CD1c-positive myeloid dendritic cell (primary cell): ENCODE data around the gene NCAPH2.

ENCODE experiments used
- DNase-seq: peaks from one replicate; pipeline ENCODE4 v3.0.0-alpha.2; 2016; ENCODE audit errors: extremely low spot score

Gene NCAPH2

DNA sequence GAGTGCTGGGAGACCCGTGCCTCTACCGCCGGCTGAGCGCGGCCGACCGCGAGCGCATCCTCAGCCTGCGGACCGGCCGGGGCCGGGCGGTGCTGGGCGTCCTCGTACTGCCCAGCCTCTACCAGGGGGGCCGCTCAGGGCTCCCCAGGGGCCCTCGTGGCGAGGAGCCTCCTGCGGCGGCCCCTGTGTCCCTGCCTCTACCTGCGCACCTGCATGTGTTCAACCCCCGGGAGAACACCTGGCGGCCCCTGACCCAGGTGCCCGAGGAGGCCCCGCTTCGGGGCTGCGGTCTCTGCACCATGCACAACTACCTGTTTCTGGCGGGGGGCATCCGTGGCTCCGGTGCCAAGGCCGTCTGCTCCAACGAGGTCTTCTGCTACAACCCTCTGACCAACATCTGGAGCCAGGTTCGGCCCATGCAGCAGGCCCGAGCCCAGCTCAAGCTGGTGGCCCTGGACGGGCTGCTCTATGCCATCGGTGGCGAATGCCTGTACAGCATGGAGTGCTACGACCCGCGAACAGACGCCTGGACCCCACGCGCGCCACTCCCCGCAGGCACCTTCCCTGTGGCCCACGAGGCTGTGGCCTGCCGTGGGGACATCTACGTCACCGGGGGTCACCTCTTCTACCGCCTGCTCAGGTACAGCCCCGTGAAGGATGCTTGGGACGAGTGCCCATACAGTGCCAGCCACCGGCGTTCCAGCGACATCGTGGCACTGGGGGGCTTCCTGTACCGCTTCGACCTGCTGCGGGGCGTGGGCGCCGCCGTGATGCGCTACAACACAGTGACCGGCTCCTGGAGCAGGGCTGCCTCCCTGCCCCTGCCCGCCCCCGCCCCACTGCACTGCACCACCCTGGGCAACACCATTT, 41.1 kb downstream of the NCAPH2 start:
- DNase-seq: no peak

DNA sequence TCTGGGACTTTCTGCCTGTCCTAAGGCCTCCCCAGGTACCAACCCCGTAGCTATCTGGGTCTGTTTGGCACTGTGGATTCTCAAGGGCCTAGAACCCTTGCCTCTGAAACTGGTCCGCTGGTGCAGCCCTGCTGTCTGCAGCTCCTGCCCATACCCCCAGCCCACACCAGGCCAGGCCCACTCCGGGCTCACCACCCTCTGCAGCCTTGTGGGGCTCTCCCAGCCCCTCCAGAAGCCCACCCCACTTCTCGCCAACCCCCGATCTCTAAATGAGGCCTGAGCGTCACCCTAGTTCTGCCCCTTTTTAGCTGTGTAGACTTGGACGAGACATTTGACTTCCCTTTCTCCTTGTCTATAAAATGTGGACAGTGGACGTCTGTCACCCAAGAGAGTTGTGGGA, 42.4 kb downstream of the NCAPH2 start:
- no peak for DNase-seq

DNA sequence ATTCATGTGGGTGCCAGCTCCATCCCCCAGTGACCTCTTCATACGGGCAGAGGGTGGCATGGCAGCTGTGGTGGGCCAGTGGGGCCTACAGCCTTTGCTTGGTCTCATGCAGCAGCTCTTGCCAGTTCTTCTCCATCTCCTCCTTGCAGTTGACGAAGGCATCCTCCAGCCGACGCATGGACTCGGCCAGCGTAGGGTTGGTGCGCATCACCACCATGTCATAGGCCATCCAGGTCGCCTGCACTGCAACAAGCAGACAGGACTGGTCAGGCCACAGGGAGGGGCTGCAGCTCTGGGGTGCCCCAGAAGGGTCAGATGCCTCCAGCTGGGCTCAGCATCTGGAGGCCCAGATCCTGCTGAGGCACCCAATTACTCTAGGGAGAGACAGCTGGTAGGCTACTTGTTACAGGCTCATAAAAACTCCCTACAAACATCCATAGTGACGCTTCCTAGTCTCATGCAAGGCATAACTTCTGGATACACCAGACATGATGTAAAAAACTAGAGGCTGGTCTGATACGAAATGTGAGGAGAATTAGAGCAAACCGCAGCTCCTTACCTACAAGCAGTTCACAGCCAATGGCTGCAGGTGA, 43.2 kb downstream of the NCAPH2 start:
- no peak for DNase-seq

DNA sequence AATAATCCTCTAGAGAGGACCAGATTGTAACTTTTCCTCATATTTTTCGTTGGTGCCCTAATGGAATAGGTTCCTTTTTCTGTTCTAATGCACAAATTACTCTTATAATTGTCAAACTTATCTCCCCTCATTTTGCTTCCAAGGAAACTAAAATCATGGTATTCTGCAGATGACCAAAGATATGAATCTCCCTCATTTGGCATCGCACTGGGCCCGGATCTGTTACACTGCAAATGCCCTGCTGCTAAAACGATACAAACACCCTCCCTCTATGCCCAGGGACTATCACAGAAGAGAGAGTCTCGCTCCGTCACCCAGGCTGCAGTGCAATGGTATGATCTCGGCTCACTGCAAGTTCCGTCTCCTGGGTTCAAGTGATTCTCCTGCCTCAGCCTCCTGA, 45.3 kb downstream of the NCAPH2 start:
- no peak for DNase-seq

DNA sequence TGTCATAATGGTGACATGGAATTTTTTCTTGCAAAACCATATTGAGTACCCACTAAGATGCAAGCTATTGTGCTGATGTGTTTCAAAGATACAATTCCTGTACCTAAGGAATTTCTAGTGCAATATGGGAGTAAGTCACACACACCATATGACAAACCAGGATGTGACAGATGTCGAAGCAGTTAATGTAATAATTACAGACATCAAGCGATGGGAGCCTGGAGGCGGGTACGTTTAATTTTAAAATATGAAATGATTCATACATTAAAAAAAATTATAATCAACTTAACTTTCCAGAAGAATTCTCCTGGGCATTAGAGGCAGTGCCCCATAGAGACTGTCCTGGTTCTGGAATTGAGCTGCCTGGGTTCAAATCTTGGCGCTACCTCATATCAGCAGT, 48.7 kb downstream of the NCAPH2 start:
- no peak for DNase-seq

DNA sequence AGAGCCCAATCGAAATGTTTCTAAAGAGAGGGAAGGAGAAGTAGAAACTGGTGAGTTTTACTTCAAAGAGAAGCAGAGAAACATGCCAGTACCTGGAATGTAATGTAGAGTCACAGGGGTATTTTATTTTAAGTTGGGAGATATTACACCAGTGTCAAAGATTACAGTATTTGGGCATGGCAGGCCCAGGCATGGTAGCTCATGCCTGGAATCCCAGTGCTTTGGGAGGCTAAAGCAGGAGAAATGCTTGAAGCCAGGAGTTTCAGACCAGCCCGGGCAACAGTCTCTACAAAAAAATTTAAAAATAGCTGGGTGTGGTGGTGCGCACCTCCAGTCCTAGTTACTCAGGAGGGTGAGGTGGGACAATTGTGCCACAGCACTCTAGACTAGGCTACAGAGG, 52.0 kb downstream of the NCAPH2 start:
- DNase-seq: no peak

DNA sequence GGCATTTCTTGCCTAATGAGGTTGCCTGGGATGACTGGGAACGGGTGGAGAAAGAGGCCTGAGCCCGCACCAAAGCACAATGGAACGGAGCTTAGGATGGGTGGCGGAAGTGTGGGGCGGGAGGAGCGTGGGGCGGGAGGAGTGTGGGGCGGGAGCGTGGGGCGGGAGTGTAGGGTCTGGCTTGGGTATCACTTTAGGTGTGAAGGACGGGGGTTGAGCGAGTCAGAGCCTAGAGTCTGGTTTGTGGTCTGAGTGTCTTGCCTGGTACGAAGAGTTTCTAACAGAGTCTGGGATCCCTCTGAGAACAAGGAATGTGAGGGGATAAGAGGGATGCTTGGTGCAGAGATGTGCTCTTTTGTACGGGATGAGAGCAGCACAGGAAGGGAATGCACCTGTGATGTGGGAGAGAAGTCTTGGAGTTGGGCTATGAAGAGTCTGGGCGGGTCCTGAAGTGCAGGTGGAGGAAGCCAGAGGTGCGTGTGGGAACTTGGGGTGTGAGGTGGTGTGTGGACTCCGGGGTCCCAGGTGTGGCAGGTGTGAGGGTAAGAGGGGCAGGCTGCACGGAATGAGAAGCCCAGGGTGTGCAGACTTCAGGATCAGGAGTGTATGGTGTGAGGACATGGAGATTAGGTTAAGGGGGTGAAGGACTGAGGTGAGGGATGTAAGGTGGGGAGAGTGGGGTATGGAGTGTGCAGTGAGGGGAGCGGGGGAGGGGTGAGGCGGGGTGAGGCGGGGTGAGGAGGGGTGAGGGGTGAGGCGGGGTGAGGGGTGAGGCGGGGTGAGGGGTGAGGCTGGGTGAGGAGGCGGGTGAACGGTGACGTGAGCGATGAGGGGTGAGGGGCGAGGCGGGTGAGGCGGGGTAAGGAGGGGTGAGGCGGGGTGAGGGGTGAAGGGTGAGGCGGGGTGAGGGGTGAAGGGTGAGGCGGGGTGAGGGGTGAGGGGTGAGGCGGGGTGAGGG, 53.7 kb downstream of the NCAPH2 start:
- DNase-seq: no peak

DNA sequence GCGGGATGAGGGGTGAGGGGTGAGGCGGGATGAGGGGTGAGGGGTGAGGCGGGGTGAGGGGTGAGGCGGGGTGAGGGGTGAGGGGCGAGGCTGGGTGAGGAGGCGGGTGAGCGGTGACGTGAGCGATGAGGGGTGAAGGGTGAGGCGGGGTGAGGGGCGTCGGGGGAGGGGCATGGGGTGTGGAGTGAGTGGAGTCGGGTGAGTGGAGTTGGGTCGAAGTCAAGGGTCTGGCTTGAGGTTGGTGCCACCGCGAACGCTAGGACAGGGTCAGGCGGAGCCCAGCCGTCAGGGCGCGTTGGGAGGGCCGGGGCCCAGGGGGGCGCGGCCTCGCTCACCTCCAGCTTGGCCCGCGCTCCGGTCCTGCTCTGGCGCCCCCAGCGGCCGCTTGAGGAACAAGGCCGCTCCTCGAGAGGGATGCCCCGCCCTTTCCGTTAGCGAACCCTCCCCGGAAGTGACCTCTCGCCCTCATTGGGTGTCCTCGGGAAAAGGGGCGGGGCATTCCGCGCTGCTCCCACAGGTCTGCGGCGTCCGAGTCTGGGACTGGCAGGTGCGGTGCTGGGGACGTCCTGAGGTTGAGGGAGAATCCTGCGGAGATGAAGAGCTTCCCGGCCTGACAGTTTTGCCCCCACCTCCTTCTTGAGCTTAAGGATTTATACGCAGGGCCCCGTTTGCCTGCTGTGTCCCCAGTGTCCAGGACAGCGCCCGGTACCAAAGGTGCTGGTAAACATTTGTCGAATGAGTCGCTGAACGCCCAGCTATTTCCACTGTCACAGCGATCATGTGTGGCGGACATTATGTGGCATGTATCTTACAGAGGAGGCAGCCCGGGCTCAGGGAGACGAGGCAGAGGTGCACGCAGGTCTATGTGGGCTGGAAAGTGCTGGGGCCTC, 54.7 kb downstream of the NCAPH2 start, which contains the start of gene SYCE3:
SYCE3 (minus strand) TSS at position 397 of the 890 bp plus-strand sequence. CDS start 6,514 bp downstream, outside the sequence.
- peak; percentile 99 for DNase-seq

DNA sequence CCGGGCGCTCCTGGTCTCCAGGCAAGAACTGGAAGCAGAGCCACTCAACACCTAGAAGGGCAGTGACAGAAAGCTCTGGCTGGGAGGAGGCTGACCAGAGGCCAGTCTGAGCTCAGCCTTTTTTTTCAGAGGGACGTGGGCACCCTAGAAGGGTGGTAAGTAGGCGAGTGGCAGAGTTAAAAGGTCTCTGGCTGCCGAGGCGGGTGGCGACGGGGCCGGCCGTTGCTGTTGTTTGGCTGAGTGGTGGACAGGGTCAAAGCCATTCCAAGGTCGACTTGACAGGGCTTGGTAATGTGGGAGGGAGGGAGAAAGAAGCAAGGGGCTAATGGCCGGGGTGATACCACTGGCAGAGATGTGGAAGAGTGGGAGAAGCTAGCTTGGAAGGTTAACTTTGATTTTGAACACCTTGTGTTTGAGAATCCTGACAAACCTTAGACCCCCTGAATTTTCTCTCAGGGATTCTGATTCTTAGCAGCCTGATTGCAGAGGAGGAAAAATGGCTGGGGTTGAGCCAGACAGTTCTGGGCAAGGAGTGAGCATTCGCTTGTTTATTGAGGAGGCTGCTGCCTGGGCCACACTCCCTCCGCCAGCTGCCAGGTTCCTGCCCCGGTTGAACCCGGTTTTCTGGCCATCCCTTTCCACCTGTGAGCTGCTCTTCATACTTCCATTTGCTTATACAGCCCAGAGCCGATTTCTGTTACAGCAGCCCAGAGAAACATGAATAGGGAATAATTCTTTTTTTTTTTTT, 55.6 kb downstream of the NCAPH2 start:
- DNase-seq: no peak

DNA sequence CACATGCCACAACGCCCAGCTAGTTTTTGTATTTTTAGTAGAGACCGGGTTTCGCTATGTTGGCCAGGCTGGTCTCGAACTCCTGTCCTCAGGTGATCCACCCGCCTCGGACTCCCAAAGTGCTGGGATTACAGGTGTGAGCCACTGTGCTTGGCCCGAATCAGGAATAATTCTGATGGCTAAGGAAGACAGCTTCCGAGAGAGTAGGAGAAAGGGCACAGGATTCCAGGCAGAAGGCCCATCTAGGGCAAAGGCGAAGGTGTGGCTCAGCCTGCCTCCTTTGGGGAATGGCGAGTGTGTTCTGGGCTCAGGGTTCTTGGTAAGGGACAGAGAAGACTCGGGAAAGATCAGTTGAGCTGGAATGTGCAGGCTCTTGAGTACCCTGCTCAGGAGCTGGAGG, 56.3 kb downstream of the NCAPH2 start:
- DNase-seq: no peak

DNA sequence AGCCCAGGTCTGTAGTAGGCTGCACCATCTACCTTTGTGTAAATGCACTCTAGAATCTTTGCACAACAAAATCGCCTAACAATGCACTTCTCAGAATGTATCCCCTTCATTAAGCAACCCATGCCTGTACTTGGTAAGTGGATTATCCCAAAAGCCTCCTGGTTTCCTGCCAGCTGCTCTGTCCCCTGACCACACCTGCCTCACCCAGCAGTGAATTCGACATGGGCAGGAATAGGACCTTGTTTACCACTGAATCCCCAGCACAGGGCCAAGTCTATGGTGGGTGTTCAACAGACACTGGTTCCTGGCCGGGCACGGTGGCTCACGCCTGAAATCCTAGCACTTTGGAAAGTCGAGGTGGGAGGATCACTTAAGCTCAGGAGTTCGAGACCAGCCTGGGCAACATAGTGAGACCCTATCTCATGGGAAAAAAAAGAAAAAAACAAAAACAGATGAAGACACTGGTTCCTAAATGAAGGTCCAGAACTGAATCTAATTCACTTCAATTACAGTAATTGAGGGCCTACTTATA, 59.8 kb downstream of the NCAPH2 start:
- no peak for DNase-seq

DNA sequence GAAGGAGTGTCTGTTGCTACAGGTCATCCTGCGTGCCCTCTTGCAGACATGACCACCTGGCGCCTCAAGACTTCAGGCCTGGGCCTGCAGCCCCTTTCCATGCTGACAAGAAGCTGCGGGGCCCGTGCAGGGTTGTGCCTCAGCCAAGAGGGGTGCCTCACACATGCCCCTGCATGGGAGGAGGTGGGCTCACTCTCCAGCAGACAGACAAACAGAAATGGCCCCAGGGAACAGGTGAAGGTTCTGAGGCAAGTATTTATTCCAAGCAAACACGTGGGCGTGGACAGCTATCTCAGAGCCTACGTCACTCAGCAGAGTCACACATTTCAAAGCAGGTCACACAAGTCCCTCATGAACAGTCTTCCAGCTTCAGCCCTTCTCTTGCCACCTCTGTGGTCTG, 60.6 kb downstream of the NCAPH2 start:
- no peak for DNase-seq

DNA sequence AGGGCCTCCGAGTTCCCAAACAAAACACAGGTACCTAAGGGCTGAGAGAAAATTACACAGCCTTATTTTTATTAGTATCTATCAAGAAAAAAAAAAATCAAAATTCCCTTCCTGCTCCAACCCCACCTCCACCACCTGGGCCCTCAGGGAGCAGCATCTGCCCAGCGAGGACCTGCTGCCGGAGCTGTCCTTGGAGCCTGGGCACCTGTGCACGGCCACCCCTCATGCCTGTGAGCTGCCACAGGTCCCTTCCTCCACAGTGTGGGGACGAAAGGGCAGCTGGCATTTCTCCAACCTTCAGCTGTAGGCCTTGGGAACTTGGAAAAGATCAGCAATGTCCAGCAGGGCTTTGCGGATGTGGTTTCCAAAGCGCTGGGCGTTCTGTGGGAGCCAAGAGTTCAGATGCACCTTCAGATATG, 61.0 kb downstream of the NCAPH2 start:
- no peak for DNase-seq

DNA sequence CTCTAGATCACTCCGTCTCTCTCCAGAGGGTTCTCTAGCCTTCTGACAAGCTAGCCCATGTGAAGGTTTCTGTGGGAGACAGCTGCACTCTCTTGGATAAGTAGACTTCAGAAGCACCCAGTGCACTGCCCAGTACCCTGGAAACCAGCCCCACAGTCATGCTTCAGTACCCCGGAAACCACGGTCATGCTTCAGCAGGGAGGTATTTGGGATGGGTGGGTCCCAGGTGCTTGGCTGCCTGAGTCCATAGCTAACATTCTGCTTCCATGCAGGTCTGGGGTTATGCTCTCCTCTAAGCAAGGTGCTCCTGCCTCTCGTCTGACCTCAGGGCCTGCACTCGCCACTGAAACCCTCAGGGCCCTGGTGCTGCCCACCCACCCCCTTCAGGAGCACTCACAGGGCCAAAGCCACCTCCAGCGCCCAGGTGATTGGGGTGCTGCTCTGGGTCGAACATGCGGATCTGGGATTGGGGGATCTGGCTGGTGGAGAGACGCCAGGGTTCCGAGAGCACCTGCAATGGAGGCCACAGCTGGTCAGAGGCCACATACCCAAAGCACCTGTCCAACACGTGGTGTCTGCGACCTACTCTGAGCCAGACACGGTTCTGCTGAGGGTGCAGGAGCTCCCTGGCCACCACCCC, 62.0 kb downstream of the NCAPH2 start:
- no peak for DNase-seq

DNA sequence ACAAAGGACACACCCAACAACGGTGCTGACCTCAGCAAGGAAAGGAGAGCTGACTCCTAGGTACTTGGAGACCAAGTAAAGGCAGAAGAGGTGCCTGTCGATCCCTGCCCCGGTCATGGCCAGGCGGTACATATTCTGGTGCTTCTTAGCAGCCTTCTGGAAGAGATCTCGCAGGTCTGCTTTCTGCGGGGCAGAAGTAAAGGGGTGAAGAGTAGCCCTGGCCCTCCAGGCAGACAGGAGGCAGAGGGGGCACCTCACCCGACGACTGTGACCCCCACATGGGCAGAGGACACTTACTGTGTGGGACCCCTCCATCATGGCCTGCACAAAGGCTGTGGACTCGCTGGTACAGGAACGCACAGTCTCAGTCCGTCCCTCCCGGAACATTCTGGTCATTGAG, 62.8 kb downstream of the NCAPH2 start:
- no peak for DNase-seq

DNA sequence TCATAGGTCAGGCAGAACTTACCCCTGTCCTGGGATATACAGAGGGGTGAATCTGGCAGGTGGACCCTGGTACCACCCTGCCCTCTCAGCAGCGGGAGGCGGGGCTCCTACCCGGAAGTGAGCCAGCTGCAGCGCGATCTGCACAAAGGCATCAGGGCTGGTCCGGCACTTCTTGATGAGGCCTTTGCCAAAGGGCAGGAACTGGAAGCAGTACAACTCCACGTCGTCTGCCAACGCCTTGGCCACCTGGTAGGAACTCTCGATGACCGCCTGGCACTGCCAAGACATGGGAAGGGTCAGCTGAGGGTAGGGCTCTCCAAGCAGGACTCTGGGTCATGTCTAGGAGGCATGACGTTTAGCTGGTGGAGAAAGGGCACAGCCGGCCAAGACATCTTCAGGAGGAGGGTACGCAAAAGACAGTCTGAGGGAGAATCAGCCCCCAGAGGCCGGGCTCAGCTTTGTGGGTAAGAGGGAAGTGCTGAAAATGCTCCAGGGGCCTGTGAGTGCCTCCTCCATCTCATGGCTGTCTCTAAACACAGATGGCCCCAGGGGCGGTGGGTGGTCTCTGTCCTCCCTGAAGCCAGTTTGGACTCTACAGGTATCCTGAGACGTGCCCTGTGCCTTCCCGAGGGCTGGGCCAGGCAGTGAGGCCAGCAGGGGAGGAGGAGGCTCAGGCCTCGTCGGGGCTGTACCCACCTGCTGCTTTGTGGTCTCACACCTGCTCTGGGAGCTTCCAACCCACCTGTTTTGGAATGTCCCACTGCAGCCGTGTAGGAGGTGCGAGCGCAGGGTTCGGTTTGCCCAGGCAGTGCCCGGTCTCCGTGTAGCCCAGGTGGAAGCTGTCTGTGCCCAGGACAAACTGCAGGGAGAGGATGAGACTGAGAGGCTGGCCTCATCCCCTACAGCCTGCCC, 63.5 kb downstream of the NCAPH2 start:
- DNase-seq: no peak

DNA sequence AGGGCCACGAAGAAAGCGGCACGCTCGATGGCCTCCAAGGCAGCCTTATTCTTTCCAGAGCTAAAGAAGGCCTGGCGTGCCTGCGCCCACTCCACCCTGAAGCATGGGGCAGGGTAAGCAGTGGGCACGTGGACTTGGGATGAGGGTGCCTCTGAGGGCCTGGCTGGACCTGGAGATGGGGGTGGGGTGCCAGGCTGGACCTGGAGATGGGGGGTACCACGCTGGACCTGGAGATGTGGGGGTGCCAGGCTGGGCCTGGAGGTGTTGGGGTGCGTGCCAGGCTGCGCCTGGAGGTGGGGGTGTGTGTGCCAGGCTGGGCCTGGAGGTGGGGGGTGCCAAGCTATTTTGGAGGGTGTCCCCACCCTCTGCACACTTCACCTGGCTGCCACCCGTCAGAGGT, 64.9 kb downstream of the NCAPH2 start:
- no peak for DNase-seq

DNA sequence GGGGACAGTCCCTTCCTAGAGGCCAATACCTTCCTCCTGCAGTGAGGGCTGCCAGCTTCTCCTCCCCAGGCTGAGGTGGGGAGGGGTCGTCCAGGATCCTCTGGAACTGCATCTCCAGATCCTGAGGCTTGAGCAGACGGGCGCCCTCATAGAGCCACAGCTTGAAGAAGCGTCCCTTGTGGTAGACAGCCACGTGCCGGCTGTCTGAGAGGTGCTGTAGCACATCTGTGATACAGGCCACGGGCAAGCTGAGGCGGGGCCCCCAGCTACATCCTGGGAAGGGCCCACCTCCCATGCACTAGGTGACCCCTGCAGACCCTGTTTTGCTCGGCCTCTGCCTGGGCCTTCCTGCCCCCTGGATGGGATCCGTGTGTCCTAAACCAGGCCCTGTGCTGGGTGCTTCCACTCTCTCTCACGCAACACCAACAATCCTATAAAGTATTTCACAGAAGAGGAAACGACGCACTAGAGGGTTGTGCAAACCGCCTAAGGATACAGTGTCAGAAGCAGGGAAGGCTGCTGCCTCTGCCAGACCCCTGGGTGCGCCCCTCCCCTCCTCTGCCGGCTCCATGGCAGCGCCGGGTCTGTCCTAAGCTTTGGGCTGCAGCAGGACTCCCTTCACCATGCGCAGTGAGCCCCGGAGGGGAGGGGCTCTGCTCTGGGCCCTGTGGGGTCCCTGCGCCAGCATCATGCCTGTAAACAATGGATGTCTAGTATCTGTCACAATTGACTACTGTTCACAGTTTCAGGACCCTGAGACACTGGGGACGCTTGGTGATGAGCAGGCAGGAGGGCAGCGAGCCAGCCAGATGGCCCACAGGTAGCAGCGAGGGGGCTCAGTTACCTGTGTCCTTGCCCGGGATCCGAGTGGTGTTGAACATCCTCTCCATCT, 65.7 kb downstream of the NCAPH2 start:
- no peak for DNase-seq
